ENCODE measurements around the gene SMIM13. TPM values are rescaled to one million over a fixed set of nuclear protein-coding genes. Genes with fewer than 3 reads are reported as not detected.

The SMIM13 gene
- total RNA-seq, 1 donor from 2014 or later, result 5.8 TPM

DNA sequence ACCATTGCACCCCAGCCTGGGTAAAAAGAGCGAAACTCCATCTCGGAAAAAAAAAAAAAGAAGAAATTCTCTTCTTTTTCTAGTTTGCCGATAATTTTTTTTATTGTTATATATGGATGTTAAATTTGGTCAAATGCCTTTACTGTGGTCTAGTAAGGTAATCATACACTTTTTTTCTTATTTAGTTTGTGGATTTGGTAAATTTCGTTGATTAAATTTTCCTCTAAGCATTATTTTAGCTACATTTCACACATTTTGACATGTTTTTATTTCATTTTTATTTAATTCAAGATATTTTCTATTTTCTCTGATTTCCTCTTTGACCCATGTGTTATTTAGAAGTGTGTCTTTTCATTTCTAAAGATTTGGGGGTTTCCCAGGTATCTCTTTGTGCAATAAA, 31.6 kb upstream of the SMIM13 start:
- intact Hi-C loops (cut with micrococcal nuclease), result no loop called here
- CTCF ChIA-PET, result no interaction called here
- POLR2A ChIA-PET, result no interaction called here

GRCh38 chr6:11062715-11063114, 30.9 kb upstream of the SMIM13 start:
- CTCF ChIA-PET, result no interaction called here
- intact Hi-C loops (cut with micrococcal nuclease), result no loop called here

More for the DNA sequence above, 31.6 kb upstream of the SMIM13 start:
- Mint-ChIP-seq H3K4me1 (no peaks in the 10 kb centered on the region), H3K27ac (no peak overlapping the region), H3K36me3 (ENCODE audit: low read depth) (no peaks in the 10 kb centered on the region), H3K27me3 (no peaks in the 10 kb centered on the region), H3K4me3 (no peak overlapping the region), H3K9me3 (no peaks in the 10 kb centered on the region)
- DNase-seq (no peak), ATAC-seq (ENCODE audit: low read depth) (no peak)
- TF ChIP-seq, protein P1, sequence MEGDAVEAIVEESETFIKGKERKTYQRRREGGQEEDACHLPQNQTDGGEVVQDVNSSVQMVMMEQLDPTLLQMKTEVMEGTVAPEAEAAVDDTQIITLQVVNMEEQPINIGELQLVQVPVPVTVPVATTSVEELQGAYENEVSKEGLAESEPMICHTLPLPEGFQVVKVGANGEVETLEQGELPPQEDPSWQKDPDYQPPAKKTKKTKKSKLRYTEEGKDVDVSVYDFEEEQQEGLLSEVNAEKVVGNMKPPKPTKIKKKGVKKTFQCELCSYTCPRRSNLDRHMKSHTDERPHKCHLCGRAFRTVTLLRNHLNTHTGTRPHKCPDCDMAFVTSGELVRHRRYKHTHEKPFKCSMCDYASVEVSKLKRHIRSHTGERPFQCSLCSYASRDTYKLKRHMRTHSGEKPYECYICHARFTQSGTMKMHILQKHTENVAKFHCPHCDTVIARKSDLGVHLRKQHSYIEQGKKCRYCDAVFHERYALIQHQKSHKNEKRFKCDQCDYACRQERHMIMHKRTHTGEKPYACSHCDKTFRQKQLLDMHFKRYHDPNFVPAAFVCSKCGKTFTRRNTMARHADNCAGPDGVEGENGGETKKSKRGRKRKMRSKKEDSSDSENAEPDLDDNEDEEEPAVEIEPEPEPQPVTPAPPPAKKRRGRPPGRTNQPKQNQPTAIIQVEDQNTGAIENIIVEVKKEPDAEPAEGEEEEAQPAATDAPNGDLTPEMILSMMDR (IDR thresholded peaks at IDR 0.05), result no peak

DNA sequence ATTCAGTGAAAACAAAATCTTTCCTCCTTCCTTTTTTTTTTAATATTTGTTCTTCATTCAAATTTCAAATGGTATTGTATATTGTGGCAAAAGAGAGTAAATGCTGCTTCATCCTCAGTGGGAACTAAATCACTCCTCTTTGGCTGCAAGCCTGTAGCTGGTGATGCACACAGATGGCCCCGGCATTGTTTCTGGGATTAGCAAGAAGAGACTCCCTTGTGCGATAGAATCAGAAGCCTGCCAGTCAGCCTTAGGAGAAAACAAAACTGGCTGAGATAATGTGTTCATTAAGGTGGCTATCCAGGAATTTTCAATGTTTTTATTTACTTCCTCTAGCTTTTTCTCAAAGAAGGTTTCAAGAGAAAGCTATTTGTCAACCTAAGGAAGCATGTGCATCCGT, 28.8 kb upstream of the SMIM13 start:
- DNase-seq (no peak), ATAC-seq (ENCODE audit: low read depth) (no peak)
- intact Hi-C loops (cut with micrococcal nuclease), result loop anchor here (5.0 kb wide), 1 partner anchor 1523 kb away; no protein-coding TSS in a partner anchor
- no peaks in the 10 kb centered on the region for H3K9me3 Mint-ChIP-seq
- no peaks in the 10 kb centered on the region for H3K4me1 Mint-ChIP-seq
- H3K27ac Mint-ChIP-seq, result no peak overlapping the region
- TF ChIP-seq, protein P1 (IDR thresholded peaks at IDR 0.05), result no peak
- CTCF ChIA-PET, result interaction anchor here (0.7 to 1.0 kb wide), 4 partner anchors 87 to 586 kb away, joined by 3 read pairs; no protein-coding TSS in a partner anchor
- no peaks in the 10 kb centered on the region for H3K27me3 Mint-ChIP-seq
- no peak overlapping the region for H3K4me3 Mint-ChIP-seq
- POLR2A ChIA-PET, result no interaction called here
- H3K36me3 Mint-ChIP-seq (ENCODE audit: low read depth), result no peaks in the 10 kb centered on the region

More at GRCh38 chr6:11062715-11063114, 30.9 kb upstream of the SMIM13 start:
- no peak overlapping the region for H3K4me3 Mint-ChIP-seq
- DNase-seq, result no peak
- H3K4me1 Mint-ChIP-seq, result no peaks in the 10 kb centered on the region
- POLR2A ChIA-PET, result no interaction called here
- no peak for ATAC-seq (ENCODE audit: low read depth)
- no peak overlapping the region for H3K27ac Mint-ChIP-seq
- H3K9me3 Mint-ChIP-seq, result no peaks in the 10 kb centered on the region
- TF ChIP-seq, protein P1 (IDR thresholded peaks at IDR 0.05), result no peak
- no peaks in the 10 kb centered on the region for H3K27me3 Mint-ChIP-seq
- no peaks in the 10 kb centered on the region for H3K36me3 Mint-ChIP-seq (ENCODE audit: low read depth)

- ATAC-seq (ENCODE audit: low read depth) (no peak), DNase-seq (no peak)
- intact Hi-C loops (cut with micrococcal nuclease), result loop anchor here (5.0 kb wide), 1 partner anchor 1523 kb away; no protein-coding TSS in a partner anchor
- POLR2A ChIA-PET, result no interaction called here
- CTCF ChIA-PET, result interaction anchor here (0.9 to 2.1 kb wide), 5 partner anchors 13 to 587 kb away, joined by 3 to 9 read pairs (median 3); no protein-coding TSS in a partner anchor
- TF ChIP-seq, protein P1 (IDR thresholded peaks at IDR 0.05), result no peak
- Mint-ChIP-seq H3K9me3 (no peaks in the 10 kb centered on the region), H3K27ac (no peak overlapping the region), H3K4me1 (no peaks in the 10 kb centered on the region), H3K36me3 (ENCODE audit: low read depth) (no peaks in the 10 kb centered on the region), H3K4me3 (no peak overlapping the region), H3K27me3 (no peaks in the 10 kb centered on the region)
Measured at GRCh38 chr6:11065436-11066202, 28.0 kb upstream of the SMIM13 start.

DNA sequence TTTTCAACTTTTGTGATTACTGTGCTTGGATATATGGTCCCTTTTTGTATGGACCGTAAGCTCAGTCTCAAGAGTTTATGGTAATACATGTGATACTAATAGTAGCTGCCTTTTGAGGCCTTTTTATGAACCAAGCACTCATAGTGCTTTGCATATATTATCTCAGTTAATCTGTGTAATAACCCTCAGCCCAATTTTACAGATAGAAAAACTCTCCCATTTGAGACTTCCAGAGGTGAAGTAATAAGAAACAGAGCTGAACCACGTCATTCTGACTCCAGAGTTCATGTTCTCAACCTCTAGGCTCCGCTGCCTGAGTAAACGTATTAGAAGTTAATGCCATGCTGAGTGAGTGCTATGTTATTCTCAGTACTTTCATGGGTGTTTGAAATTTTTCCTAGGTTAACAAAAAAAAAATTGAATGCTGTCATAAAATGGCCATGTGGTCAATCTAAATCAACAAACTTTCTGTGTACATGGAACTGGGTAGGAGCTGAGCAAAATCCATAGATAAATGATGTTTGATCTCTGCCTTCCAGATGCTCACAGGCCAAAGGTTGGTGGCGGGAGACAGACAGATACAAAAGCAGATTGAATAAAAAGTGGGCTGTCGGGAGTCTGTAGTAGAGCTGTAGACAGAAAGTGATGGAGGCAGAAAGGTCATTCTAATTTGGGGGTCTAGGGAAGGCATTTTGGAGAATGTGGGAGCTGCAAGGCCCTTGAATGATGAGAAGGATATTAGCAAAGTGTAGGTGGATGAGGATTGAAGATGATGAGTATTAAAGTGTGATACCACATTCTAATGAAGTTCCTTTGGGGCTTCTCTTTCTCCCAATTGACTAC, 26.9 kb upstream of the SMIM13 start:
- Mint-ChIP-seq H3K36me3 (ENCODE audit: low read depth) (no peaks in the 10 kb centered on the region), H3K27ac (no peak overlapping the region)
- intact Hi-C loops (cut with micrococcal nuclease), result loop anchor here (5.0 kb wide), 1 partner anchor 1524 kb away; no protein-coding TSS in a partner anchor

More for the DNA sequence above, 26.9 kb upstream of the SMIM13 start:
- POLR2A ChIA-PET, result no interaction called here
- TF ChIP-seq, protein P1 (IDR thresholded peaks at IDR 0.05), result no peak
- ATAC-seq (ENCODE audit: low read depth) (no peak), DNase-seq (no peak)
- no peaks in the 10 kb centered on the region for H3K27me3 Mint-ChIP-seq
- H3K9me3 Mint-ChIP-seq, result no peaks in the 10 kb centered on the region
- H3K4me1 Mint-ChIP-seq, result no peaks in the 10 kb centered on the region
- H3K4me3 Mint-ChIP-seq, result no peak overlapping the region
- CTCF ChIA-PET, result interaction anchor here (0.8 to 2.1 kb wide), 7 partner anchors 14 to 588 kb away, joined by 3 to 11 read pairs (median 3); no protein-coding TSS in a partner anchor
